Mesendoderm (in vitro differentiated cells): ENCODE measurements around the gene PER2.

ENCODE experiments used
- DNase-seq: peaks from one replicate; pipeline ENCODE4 v3.0.0; 2013
- H2AK5ac ChIP-seq: 2 replicates; pipeline ENCODE4 v1.6.1; 2013; ENCODE audit warnings: low read length, inconsistent platforms
- H2BK120ac ChIP-seq: 2 replicates; pipeline ENCODE4 v1.6.1; 2013; ENCODE audit warnings: low read depth, mild to moderate bottlenecking, low read length, moderate library complexity, mixed read lengths
- H2BK15ac ChIP-seq: replicated peaks from 2 replicates; pipeline ENCODE4 v1.6.1; 2013; ENCODE audit warnings: low read depth, mild to moderate bottlenecking, moderate library complexity
- H2BK5ac ChIP-seq: 2 replicates; pipeline ENCODE4 v1.6.1; 2013; ENCODE audit warnings: low read length, inconsistent platforms
- H3K18ac ChIP-seq: 2 replicates; pipeline ENCODE4 v1.6.1; 2013; ENCODE audit warnings: mild to moderate bottlenecking, low read length, mixed read lengths
- H3K23ac ChIP-seq: one replicate; pipeline ENCODE4 v1.6.1; 2013; ENCODE audit warnings: low read length
- H3K27ac ChIP-seq: 2 replicates; pipeline ENCODE4 v1.5.1; 2013; ENCODE audit warnings: low read depth, mild to moderate bottlenecking, inconsistent platforms, low read length, moderate library complexity
- H3K27me3 ChIP-seq: 2 replicates; pipeline ENCODE4 v1.6.1; 2013; ENCODE audit warnings: low read length, control low read depth, mild to moderate bottlenecking, inconsistent platforms; ENCODE audit not compliant: insufficient read depth, poor library complexity
- H3K36me3 ChIP-seq: 2 replicates; pipeline ENCODE4 v1.6.1; 2013; ENCODE audit warnings: low read length, inconsistent platforms; ENCODE audit not compliant: control insufficient read depth, insufficient read depth
- H3K4ac ChIP-seq: one replicate; pipeline ENCODE4 v1.6.1; 2013; ENCODE audit warnings: low read depth, mild to moderate bottlenecking, low read length, moderate library complexity
- H3K4me1 ChIP-seq: 2 replicates; pipeline ENCODE4 v1.6.1; 2013; ENCODE audit warnings: low read depth, low read length, inconsistent platforms; ENCODE audit not compliant: control insufficient read depth
- H3K4me2 ChIP-seq: 2 replicates; pipeline ENCODE4 v1.6.1; 2013; ENCODE audit warnings: low read length
- H3K4me3 ChIP-seq: 2 replicates; pipeline ENCODE4 v1.5.1; 2013; ENCODE audit warnings: mild to moderate bottlenecking, low read length
- H3K56ac ChIP-seq: one replicate; pipeline ENCODE4 v1.6.1; 2013; ENCODE audit warnings: low read length
- H3K79me1 ChIP-seq: 2 replicates; pipeline ENCODE4 v1.6.1; 2013; ENCODE audit warnings: low read length, inconsistent platforms
- H3K79me2 ChIP-seq: 2 replicates; pipeline ENCODE4 v1.6.1; 2013; ENCODE audit warnings: mild to moderate bottlenecking, low read length; ENCODE audit not compliant: control insufficient read depth, insufficient read depth
- H3K9ac ChIP-seq: 2 replicates; pipeline ENCODE4 v1.6.1; 2013; ENCODE audit warnings: low read length, inconsistent platforms
- H4K5ac ChIP-seq: one replicate; pipeline ENCODE4 v1.6.1; 2013; ENCODE audit warnings: low read length
- H4K8ac ChIP-seq: one replicate; pipeline ENCODE4 v1.6.1; 2013; ENCODE audit warnings: low read depth, mild to moderate bottlenecking, control low read depth, low read length, moderate library complexity
- WGBS: extraction: QIAGEN DNeasy Blood & Tissue Kit; methylation state at CpG from one replicate; pipeline ENCODE4 v1.1.7; 2013; ENCODE audit warnings: low lambda C conversion rate, missing lambda C conversion rate; ENCODE audit not compliant: insufficient coverage; ENCODE audit errors: extremely low coverage; 5-methylcytosine and 5-hydroxymethylcytosine counted together

PER2 gene

DNA sequence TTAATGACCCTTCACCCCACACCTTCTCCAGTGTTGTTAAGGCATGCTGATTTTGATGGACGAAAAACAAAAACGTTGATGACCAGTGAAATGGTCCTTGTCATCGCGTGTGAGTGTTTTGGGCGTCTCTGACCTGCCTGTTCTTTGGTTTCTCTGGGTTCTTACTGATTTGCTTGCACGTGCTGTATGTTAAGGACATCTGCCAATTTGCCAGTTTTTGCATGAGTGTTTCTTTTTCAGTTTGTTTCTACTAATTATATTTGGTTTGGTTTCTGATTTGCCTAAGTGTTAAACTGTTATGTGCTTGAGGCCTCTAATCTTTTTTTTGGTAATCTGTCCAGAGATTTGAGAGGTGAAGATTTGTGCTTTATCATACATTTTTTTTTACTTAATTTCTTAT lies 46.5 kb upstream of the PER2 start:
- Histone ChIP-seq H3K27me3 (no peaks in the 10 kb centered on the region), H3K79me1 (peaks cover 2% of the 10 kb centered on the region), H3K4me1 (no peaks in the 10 kb centered on the region)

DNA sequence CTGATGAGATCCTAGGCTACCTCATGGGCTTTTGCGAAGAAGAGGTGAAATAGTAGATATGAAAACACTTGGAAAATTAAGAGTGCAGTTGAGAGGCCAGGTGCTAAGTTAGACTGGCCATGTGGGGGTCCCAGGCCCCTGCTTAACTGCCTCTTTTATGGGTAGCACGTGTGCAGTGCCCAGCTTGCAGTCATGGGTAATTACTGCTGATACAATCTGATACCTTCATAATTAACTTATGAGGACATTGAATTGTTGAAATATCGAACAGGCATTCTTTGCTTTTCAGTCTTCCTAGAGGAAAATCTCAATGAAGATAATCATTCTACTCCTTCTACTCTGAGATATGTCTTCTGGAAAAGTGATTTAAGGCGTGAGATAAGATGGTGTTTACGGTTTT lies 43.5 kb upstream of the PER2 start:
- WGBS: no CpG with 5 or more reads among the region's 5 CpGs
- Histone ChIP-seq H3K79me1 (peaks cover 2% of the 10 kb centered on the region), H3K4me2 (no peak overlapping the region), H3K4ac (no peak overlapping the region), H3K56ac (no peak overlapping the region), H3K9ac (no peak overlapping the region), H3K23ac (no peak overlapping the region), H3K18ac (no peak overlapping the region), H3K27me3 (no peaks in the 10 kb centered on the region), H2AK5ac (no peak overlapping the region), H2BK5ac (no peak overlapping the region), H3K36me3 (no peaks in the 10 kb centered on the region), H4K8ac (no peak overlapping the region), H3K79me2 (no peaks in the 10 kb centered on the region), H4K5ac (no peak overlapping the region), H3K4me3 (no peak overlapping the region), H3K4me1 (no peaks in the 10 kb centered on the region), H2BK120ac (no peak overlapping the region), H2BK15ac (no peak overlapping the region), H3K27ac (no peak overlapping the region)
- no peak for DNase-seq

More for the DNA sequence above, 46.5 kb upstream of the PER2 start:
- no peak overlapping the region for H2BK15ac ChIP-seq
- no peak overlapping the region for H3K23ac ChIP-seq
- no peaks in the 10 kb centered on the region for H3K36me3 ChIP-seq
- H3K4me3 ChIP-seq: no peak overlapping the region
- DNase-seq: no peak
- H4K8ac ChIP-seq: no peak overlapping the region
- no peak overlapping the region for H2AK5ac ChIP-seq
- H2BK5ac ChIP-seq: no peak overlapping the region
- no peak overlapping the region for H4K5ac ChIP-seq
- no peak overlapping the region for H3K27ac ChIP-seq
- WGBS: no CpG with 5 or more reads among the region's 6 CpGs
- no peak overlapping the region for H2BK120ac ChIP-seq
- H3K9ac ChIP-seq: no peak overlapping the region
- H3K56ac ChIP-seq: no peak overlapping the region
- no peak overlapping the region for H3K18ac ChIP-seq
- H3K4ac ChIP-seq: no peak overlapping the region
- no peaks in the 10 kb centered on the region for H3K79me2 ChIP-seq
- H3K4me2 ChIP-seq: no peak overlapping the region

DNA sequence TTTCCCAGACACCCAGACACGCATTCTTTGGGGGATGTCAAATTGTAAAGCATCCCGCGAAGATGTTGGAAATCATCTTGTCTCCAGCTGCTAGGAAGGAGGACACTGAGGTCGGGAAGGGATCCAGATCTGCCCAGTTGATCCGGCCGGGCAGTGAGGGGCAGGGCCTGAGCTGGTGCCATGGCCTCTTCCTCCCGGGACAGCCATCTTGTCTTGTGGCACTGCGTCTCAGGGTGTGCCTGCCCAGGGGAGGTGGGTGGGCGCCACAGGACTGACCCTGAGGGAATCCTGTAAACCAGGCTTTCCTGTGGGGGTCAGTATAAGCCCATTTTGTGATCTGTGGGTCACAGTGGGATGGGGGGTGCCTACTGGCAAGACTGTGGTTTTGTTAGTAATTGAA lies 42.0 kb upstream of the PER2 start:
- no CpG with 5 or more reads among the region's 9 CpGs for WGBS

DNA sequence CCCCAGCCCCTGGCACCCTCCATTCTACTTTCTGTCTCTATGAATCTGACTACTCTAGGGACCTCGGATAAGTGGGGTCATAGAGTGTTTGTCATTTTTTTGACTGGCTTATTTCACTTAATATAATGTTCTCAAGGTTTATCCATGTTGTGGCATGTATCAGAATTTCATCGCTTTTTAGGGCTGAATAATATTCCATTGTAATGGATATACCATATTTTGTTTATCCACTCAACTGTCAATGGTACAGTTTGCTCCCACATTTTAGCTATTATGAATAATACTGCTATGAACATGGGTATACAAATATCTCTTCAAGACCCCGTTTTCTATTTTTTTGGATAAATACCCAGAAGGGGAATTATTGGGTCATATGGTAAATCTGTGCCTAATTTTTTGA lies 39.3 kb upstream of the PER2 start:
- Histone ChIP-seq H3K36me3 (no peaks in the 10 kb centered on the region), H2BK5ac (no peak overlapping the region), H3K4me1 (no peaks in the 10 kb centered on the region), H2BK15ac (no peak overlapping the region), H3K27ac (no peak overlapping the region), H3K27me3 (no peaks in the 10 kb centered on the region), H4K5ac (no peak overlapping the region), H3K4ac (no peak overlapping the region), H3K18ac (no peak overlapping the region), H2AK5ac (no peak overlapping the region), H3K56ac (no peak overlapping the region), H4K8ac (no peak overlapping the region), H2BK120ac (no peak overlapping the region), H3K79me1 (peaks cover 2% of the 10 kb centered on the region), H3K23ac (no peak overlapping the region), H3K4me2 (no peak overlapping the region), H3K9ac (no peak overlapping the region), H3K4me3 (no peak overlapping the region), H3K79me2 (no peaks in the 10 kb centered on the region)
- DNase-seq: no peak
- WGBS: no CpG with 5 or more reads among the region's 3 CpGs

More for the DNA sequence above, 42.0 kb upstream of the PER2 start:
- H3K27me3 ChIP-seq: no peaks in the 10 kb centered on the region
- H4K5ac ChIP-seq: no peak overlapping the region
- no peaks in the 10 kb centered on the region for H3K36me3 ChIP-seq
- DNase-seq: no peak
- no peak overlapping the region for H2AK5ac ChIP-seq
- no peak overlapping the region for H2BK120ac ChIP-seq
- no peak overlapping the region for H3K27ac ChIP-seq
- H3K9ac ChIP-seq: no peak overlapping the region
- H4K8ac ChIP-seq: no peak overlapping the region
- no peak overlapping the region for H3K56ac ChIP-seq
- no peak overlapping the region for H3K4me3 ChIP-seq
- H3K4me2 ChIP-seq: no peak overlapping the region
- no peak overlapping the region for H2BK15ac ChIP-seq
- no peak overlapping the region for H3K23ac ChIP-seq
- no peaks in the 10 kb centered on the region for H3K4me1 ChIP-seq
- H3K4ac ChIP-seq: no peak overlapping the region
- H3K18ac ChIP-seq: no peak overlapping the region
- no peak overlapping the region for H2BK5ac ChIP-seq
- peaks cover 2% of the 10 kb centered on the region for H3K79me1 ChIP-seq
- no peaks in the 10 kb centered on the region for H3K79me2 ChIP-seq

DNA sequence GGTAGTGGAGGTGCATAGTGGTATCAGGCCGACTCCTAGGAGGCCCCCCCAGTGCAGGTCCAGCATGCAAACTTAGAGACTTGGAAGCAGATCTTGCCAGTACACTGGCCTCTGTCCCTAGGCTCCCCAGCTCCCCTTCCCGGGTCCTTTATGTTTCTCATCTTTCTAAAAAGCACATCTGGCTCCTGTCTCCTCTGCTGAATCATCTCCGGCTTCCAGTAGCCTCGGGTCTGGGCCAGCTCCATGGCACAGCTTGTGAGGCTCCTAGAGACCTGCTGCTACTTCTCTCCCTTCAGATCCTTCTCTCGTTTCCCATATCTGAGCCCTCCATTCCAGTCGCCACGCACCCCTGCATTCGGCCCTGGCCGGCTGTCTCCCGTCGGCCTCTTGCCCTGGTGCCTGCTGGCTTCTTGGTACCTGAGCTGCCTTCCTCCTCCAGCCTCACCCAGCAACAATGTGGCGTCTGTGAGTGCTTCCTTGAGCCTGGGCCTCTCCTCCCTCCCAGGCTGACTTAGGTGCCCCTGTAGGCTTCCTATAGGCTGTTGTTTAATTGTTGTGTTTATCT lies 38.5 kb upstream of the PER2 start:
- Histone ChIP-seq H2BK15ac (no peak overlapping the region), H3K36me3 (no peaks in the 10 kb centered on the region), H3K4me3 (no peak overlapping the region), H3K23ac (no peak overlapping the region), H4K5ac (no peak overlapping the region), H3K9ac (no peak overlapping the region), H3K56ac (no peak overlapping the region), H2BK5ac (no peak overlapping the region), H3K4me1 (no peaks in the 10 kb centered on the region), H2BK120ac (no peak overlapping the region), H3K79me1 (peaks cover under 1% of the 10 kb centered on the region), H3K4me2 (no peak overlapping the region), H3K27ac (no peak overlapping the region), H2AK5ac (no peak overlapping the region), H3K79me2 (no peaks in the 10 kb centered on the region), H4K8ac (no peak overlapping the region), H3K4ac (no peak overlapping the region), H3K18ac (no peak overlapping the region), H3K27me3 (no peaks in the 10 kb centered on the region)
- no CpG with 5 or more reads among the region's 12 CpGs for WGBS
- DNase-seq: no peak

DNA sequence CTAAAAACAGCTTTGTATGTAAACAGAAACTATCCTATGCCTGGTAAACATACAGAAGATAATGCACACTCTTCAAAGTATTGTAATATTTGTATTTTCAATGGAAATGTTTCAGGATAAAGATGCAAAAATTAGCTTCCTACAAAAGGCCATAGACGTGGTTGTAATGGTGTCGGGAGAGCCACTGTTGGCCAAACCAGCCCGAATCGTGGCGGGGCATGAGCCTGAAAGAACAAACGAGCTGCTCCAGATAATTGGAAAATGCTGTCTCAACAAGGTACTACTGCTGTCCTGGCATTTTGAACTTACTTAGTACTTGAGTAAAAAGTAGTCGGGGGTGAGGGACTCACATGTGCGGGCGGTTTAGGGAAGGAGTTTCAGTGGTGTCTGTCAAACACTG lies 37.3 kb upstream of the PER2 start:
- H3K79me1 ChIP-seq: peaks cover 2% of the 10 kb centered on the region
- H2BK120ac ChIP-seq: no peak overlapping the region
- no peak overlapping the region for H4K5ac ChIP-seq
- DNase-seq: no peak
- H4K8ac ChIP-seq: no peak overlapping the region
- H3K4ac ChIP-seq: no peak overlapping the region
- WGBS: no CpG with 5 or more reads among the region's 9 CpGs
- no peaks in the 10 kb centered on the region for H3K27me3 ChIP-seq
- no peaks in the 10 kb centered on the region for H3K36me3 ChIP-seq
- no peak overlapping the region for H3K4me3 ChIP-seq
- no peak overlapping the region for H2BK15ac ChIP-seq
- no peak overlapping the region for H3K23ac ChIP-seq
- no peak overlapping the region for H2AK5ac ChIP-seq
- no peak overlapping the region for H3K4me2 ChIP-seq
- peaks cover 2% of the 10 kb centered on the region for H3K4me1 ChIP-seq
- H2BK5ac ChIP-seq: no peak overlapping the region
- no peaks in the 10 kb centered on the region for H3K79me2 ChIP-seq
- no peak overlapping the region for H3K27ac ChIP-seq
- H3K18ac ChIP-seq: no peak overlapping the region
- H3K56ac ChIP-seq: no peak overlapping the region
- no peak overlapping the region for H3K9ac ChIP-seq
